T-helper 2 cell treated with Interferon-gamma antibody and Interleukin-4, amounts not matched to agents 5 μg/mL and 100 μg/mL, for 36 hours (primary cell): ENCODE data around the gene CYB5RL.
"Not testable (repeated sequence)": the region's sequence is repeated elsewhere in the genome, so short reads cannot be mapped to it uniquely, and the experiment has no call there.

Experiments
- DNase-seq: peaks from one replicate; pipeline ENCODE4 v3.0.0; 2021; ENCODE audit warnings: low spot score
- H3K27ac Mint-ChIP-seq: one replicate; pipeline ENCODE4 v1.8.0; 2021; ENCODE audit warnings: mild to moderate bottlenecking, mixed read lengths
- H3K27me3 Mint-ChIP-seq: one replicate; pipeline ENCODE4 v1.8.0; 2021; ENCODE audit warnings: low read depth, mixed read lengths
- H3K36me3 Mint-ChIP-seq: one replicate; pipeline ENCODE4 v1.8.0; 2021; ENCODE audit warnings: low read depth, mixed read lengths
- H3K4me1 Mint-ChIP-seq: one replicate; pipeline ENCODE4 v1.8.0; 2021; ENCODE audit warnings: low read depth, mixed read lengths
- H3K4me3 Mint-ChIP-seq: one replicate; pipeline ENCODE4 v1.8.0; 2022; ENCODE audit warnings: mild to moderate bottlenecking, moderate library complexity, mixed read lengths
- H3K9me3 Mint-ChIP-seq: one replicate; pipeline ENCODE4 v1.8.0; 2021; ENCODE audit warnings: mixed read lengths

The CYB5RL gene

DNA sequence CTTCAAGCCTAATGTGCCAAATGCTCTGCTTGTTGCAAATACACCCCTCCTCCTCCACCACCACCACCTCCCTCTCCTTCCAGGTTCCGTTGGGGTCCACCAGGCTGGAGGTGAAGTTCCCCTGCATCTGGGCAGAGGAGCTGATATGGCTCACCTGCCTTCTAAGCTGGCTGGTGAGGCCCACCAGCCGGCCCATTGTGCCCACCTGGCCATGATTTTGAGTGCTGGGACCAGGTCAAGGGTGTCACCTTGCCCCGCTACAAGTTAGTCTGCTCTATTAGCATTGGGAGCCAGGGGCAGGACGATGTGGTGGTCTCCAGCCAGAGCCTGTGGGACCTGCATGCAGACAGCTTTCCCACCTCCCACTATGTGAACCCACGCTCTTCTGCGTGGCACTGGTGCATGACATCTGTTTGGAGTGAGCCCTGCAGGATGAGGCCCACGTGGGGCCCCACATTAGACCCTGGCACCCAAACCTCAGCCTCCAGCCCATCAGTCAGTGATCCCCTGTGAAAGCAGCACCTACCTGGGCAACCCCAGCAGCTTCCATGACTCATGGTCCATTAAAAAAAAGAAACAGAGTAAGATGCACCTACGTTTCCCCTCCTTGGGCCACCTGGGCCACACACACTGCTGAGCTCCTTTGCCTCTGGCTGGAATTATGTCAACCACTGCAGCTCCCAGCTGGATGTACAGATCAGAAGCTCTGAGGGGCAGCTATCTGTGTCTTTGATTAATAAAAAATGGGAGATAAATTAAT, 31.4 kb downstream of the CYB5RL start:
- peaks cover 6% of the 10 kb centered on the region for H3K4me1 Mint-ChIP-seq
- no peak overlapping the region for H3K27ac Mint-ChIP-seq
- no peak for DNase-seq
- H3K9me3 Mint-ChIP-seq: no peaks in the 10 kb centered on the region
- no peak overlapping the region for H3K4me3 Mint-ChIP-seq
- no peaks in the 10 kb centered on the region for H3K27me3 Mint-ChIP-seq
- H3K36me3 Mint-ChIP-seq: no peaks in the 10 kb centered on the region

DNA sequence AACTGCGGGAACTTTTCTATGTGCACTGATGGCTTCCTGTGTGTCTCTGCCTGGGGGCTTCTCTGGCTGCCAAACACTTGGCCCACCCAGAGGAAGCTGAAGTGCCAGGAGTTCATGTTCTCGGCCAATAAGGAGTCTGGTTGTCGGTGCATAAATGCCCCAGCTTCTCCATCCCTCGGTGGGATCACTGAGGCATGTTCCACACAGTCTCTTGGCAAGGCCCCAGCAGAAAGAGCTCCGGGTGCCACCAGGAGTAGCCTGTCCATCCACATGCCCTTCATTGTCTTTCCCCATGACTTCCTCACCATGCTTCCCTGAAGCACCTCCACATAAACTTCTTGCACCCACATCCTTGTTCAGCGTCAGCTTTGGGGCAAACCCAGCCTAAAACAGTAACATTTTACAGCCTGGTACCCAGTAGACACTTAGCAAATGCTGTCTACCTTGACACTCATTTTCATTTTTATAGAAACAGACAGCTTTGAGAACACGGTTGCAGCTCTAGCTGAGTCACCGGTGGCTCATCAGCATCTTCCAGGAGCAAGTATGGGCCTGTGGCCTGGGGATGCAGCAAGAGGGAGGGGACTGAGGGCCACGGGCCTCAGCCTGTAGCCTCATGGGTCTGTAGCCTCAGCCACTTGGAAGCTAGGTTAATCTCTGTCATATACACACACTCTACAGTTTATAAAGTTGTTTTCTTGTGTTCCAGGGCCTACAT, 32.2 kb downstream of the CYB5RL start:
- no peaks in the 10 kb centered on the region for H3K27me3 Mint-ChIP-seq
- no peak overlapping the region for H3K27ac Mint-ChIP-seq
- H3K4me3 Mint-ChIP-seq: no peak overlapping the region

DNA sequence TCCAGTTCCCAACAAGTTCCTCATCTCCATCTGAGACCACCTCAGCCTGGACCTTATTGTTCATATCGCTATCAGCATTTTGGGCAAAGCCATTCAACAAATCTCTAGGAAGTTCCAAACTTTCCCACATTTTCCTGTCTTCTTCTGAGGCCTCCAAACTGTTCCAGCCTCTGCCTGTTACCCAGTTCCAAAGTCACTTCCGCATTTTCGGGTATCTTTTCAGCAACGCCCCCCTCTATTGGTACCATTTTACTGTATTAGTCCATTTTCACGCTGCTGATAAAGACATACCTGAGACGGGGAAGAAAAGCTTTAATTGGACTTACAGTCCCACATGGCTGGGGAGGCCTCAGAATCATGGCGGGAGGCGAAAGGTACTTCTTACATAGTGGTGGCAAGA, 33.5 kb downstream of the CYB5RL start:
- H3K27me3 Mint-ChIP-seq, H3K4me1 Mint-ChIP-seq, H3K36me3 Mint-ChIP-seq, H3K27ac Mint-ChIP-seq, H3K4me3 Mint-ChIP-seq, DNase-seq, H3K9me3 Mint-ChIP-seq: not testable (repeated sequence)

More for the DNA sequence above, 32.2 kb downstream of the CYB5RL start:
- Mint-ChIP-seq H3K9me3 (no peaks in the 10 kb centered on the region), H3K4me1 (peaks cover 5% of the 10 kb centered on the region), H3K36me3 (no peaks in the 10 kb centered on the region)
- no peak for DNase-seq

DNA sequence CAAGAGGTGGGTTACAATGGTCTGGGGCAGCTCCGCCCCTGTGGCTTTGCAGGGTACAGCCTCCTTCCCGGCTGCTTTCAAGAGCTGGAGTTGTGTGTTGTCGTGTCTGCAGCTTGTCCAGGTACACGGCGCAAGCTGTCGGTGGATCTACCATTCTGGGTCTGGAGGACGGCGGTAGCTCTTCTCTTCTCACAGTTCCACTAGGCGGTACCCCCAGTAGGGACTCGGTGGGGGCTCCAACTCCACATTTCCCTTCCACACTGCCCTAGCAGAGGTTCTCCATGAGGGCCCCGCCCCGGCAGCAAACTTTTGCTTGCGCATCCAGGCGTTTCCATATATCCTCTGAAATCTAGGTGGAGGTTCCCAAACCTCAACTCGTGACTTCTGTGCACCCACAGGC, 34.7 kb downstream of the CYB5RL start:
- no peak for DNase-seq
- Mint-ChIP-seq H3K9me3 (no peaks in the 10 kb centered on the region), H3K36me3 (no peaks in the 10 kb centered on the region), H3K4me1 (no peaks in the 10 kb centered on the region), H3K27ac (no peak overlapping the region), H3K4me3 (no peak overlapping the region), H3K27me3 (no peaks in the 10 kb centered on the region)

DNA sequence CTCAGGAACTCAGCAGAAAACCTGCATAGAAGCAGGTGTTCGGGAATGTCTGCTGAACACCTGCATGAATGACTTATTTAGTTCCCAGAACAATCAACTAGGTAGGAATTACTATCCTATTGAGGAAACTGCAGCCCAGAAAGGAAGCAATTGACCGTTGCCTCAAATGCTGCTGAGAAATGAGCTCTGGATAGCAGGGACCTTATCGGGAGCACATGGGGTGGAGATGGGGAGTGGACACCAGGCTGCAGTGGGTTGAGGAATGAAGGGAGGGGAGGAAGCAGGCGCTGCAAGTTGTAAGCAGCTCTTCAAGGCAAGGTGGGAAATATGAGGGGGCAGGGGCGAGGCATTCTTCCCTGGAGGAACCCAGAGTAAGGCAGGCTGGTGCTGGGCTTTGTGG, 36.3 kb downstream of the CYB5RL start:
- no peak for DNase-seq
- no peak overlapping the region for H3K4me3 Mint-ChIP-seq
- no peak overlapping the region for H3K27ac Mint-ChIP-seq
- H3K36me3 Mint-ChIP-seq: no peaks in the 10 kb centered on the region
- no peaks in the 10 kb centered on the region for H3K4me1 Mint-ChIP-seq
- no peaks in the 10 kb centered on the region for H3K9me3 Mint-ChIP-seq
- no peaks in the 10 kb centered on the region for H3K27me3 Mint-ChIP-seq

DNA sequence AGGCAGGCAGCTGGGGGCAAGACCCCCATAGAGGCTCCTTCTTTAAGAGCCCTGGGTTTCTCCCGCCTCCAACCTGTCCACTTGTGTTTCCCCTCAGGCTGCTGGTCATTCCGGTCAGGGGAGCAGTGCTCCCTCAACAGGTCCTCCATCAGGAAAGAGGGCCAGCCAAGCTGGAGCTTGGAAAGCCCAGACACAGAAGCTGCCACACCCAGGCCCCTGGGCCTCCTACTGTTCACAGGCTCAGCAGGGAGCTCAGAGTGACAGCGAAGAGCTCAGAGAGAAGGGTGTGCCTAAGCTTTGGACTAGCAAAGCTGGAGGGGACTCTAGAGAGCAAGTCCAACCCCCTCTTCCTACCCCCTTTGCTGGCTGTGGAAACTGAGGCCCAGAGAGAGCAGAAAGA, 36.8 kb downstream of the CYB5RL start:
- Mint-ChIP-seq H3K4me3 (no peak overlapping the region), H3K4me1 (no peaks in the 10 kb centered on the region), H3K36me3 (no peaks in the 10 kb centered on the region), H3K27ac (no peak overlapping the region), H3K27me3 (no peaks in the 10 kb centered on the region), H3K9me3 (no peaks in the 10 kb centered on the region)
- no peak for DNase-seq

DNA sequence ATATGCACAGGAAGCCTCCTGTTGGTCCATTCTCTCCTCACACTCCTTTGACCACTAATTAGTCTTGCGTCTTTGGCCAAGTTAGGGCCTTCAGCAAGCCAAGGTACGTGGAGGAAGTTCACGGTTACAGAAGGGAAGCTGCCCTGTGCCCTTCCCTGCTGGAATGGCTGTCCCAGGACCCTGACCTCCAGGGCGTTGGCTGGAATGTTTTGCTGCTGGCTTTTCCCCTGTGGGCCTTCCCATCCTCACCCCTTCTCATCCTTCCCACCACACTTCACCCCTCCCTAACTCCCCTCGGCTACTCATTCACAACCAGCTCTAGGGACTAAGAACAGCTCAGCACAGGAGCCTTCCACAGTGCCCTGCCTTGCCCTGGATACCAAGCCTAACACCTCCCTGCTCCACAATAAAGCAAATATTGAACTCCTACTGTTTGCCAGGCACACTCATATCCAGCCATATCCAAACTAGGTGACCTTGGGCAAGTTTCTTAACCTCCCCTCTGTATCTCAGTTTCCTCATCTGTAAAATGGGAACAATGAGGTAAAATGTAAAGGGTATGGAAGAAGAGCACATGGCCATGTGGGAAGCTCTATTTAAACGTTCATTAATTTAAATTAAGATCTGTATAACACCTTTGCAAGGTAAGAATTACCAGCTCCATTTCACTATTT, 38.2 kb downstream of the CYB5RL start:
- Mint-ChIP-seq H3K36me3 (no peaks in the 10 kb centered on the region), H3K27ac (no peak overlapping the region), H3K4me1 (no peaks in the 10 kb centered on the region), H3K9me3 (no peaks in the 10 kb centered on the region), H3K27me3 (no peaks in the 10 kb centered on the region), H3K4me3 (no peak overlapping the region)
- DNase-seq: no peak

DNA sequence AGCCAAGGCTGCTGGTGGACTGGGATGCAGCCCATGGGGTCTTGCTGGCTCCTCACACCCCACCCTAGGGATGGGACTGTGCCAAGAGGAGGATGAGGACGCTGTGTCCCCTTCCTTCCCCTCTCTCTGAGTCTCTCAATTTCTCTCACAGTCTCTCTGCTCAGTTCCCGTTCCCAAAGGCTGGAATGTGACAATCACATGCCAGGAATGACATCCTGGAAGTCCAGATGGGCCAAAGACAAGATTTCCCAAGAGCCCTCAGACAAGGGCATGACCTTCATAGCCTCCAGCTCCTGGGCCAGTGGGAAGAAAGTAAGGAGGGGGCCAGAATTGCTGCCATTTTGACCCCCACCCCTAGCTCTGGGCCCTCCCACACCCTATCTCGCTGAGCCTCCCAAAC, 39.5 kb downstream of the CYB5RL start:
- no peak for DNase-seq
- H3K9me3 Mint-ChIP-seq: no peaks in the 10 kb centered on the region
- H3K4me1 Mint-ChIP-seq: no peaks in the 10 kb centered on the region
- H3K27ac Mint-ChIP-seq: no peak overlapping the region
- H3K27me3 Mint-ChIP-seq: no peaks in the 10 kb centered on the region
- no peaks in the 10 kb centered on the region for H3K36me3 Mint-ChIP-seq
- no peak overlapping the region for H3K4me3 Mint-ChIP-seq

DNA sequence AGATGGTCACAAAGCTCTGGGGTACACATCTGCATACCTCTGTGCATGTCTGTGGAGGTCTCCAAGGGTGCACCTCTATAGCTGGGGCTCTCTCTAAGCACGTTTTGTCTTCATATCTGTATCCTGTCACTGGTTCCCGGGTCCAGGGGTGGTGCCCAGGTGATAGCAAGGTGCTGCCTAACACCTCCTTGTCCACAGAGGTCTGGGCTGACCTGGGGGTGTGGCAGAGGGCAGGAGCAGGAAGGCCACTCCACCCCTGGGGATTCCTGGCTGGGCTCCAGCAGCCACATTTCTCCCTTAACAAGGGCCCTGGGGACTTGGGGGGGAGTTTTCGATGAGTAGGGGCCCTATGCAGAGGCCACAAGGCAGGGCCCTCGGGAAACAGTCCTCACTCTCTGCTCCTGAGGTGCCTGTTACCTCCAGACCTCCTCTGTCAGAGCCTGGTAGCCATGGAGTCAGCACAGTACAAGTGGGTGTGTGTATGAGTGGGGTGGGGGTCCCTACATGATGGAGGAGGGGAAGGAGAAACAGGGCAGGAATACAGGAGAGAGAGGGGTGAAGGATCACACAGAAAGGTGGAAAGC, 40.0 kb downstream of the CYB5RL start:
- Mint-ChIP-seq H3K36me3 (no peaks in the 10 kb centered on the region), H3K4me3 (no peak overlapping the region), H3K9me3 (no peaks in the 10 kb centered on the region), H3K4me1 (no peaks in the 10 kb centered on the region), H3K27ac (no peak overlapping the region), H3K27me3 (no peaks in the 10 kb centered on the region)
- no peak for DNase-seq

DNA sequence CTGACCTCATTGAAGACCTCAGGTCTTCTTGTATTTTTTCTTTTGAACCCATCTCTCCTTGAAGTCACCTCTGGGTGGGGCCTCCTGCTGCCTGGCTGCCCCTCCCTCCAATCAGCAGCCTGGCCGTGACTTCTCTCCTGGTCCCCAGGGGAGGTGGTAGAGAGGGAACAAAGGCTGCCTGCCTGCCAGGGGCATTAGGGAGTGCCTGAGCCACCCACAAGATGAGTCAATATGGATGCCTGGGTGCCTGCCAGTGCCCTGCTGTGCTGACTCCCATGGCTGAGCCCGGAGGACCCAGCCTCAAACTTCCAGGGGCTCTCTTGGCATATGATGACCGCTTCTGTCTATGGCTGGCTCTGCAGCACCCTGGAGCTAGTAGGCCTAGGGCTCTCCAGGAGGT, 41.8 kb downstream of the CYB5RL start:
- no peaks in the 10 kb centered on the region for H3K9me3 Mint-ChIP-seq
- DNase-seq: no peak
- no peaks in the 10 kb centered on the region for H3K27me3 Mint-ChIP-seq
- H3K36me3 Mint-ChIP-seq: no peaks in the 10 kb centered on the region
- no peaks in the 10 kb centered on the region for H3K4me1 Mint-ChIP-seq
- no peak overlapping the region for H3K4me3 Mint-ChIP-seq
- no peak overlapping the region for H3K27ac Mint-ChIP-seq

DNA sequence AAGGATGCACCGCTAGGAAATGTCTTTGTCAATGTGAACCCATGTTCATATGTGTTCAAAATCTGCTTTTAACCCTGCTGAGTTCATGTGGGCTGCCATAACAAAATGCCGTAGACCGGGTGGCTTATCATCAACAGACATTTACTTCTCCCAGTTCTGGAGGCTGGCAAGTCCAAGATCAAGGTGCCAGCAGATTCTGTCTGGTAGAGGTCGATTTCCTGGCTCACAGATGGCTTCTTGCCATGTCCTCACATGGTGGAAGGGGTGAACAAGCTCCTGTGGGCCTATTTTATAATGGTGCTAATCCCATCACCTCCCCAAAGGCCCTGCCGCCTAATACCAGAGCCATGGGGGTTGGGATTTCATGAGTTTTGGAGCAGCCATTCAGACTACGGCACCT, 42.4 kb downstream of the CYB5RL start:
- no peak for DNase-seq

DNA sequence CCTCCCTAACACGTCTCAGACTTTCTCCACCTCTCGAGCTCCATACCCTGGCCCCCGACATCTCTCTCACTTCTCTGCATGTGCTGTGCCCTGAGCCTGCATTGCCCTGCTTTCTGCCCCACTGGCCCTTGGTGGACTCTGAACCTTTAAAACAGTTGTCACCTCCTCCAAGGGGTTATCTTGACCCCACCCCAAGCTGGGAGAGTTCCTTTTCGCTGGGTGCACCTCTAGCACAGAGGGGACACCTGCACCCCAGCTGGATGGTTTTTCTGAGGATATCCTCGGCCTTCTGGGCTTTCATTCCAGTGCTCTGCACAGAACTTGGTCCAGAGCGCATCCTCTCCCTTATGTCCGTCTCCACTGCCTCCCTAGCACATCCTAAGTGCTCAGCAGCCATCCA, 42.8 kb downstream of the CYB5RL start:
- no peaks in the 10 kb centered on the region for H3K27me3 Mint-ChIP-seq
- DNase-seq: no peak
- H3K4me1 Mint-ChIP-seq: no peaks in the 10 kb centered on the region
- H3K4me3 Mint-ChIP-seq: no peak overlapping the region
- H3K36me3 Mint-ChIP-seq: no peaks in the 10 kb centered on the region
- no peak overlapping the region for H3K27ac Mint-ChIP-seq
- H3K9me3 Mint-ChIP-seq: no peaks in the 10 kb centered on the region

More for the DNA sequence above, 42.4 kb downstream of the CYB5RL start:
- no peak overlapping the region for H3K27ac Mint-ChIP-seq
- no peaks in the 10 kb centered on the region for H3K4me1 Mint-ChIP-seq
- H3K36me3 Mint-ChIP-seq: no peaks in the 10 kb centered on the region
- no peaks in the 10 kb centered on the region for H3K27me3 Mint-ChIP-seq
- H3K4me3 Mint-ChIP-seq: no peak overlapping the region
- H3K9me3 Mint-ChIP-seq: no peaks in the 10 kb centered on the region

DNA sequence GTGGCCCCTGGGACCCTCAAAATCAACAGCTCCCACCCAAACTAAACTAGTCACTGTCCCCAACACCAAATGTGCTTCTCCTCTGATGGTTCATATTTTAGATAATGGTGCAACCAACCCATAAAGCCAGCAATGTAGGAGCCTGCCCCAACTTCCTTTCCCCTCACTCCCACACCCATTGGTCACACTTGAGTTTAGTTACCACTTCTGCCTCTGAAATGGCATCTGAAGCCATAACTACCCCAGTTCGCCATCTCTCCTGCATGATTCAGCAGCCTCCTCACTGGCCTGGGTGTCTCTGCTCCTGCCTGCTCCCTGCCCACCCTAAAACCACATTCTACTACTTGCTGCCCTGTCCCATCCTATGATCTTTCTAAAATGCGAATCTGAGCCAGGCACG, 43.6 kb downstream of the CYB5RL start:
- H3K4me1 Mint-ChIP-seq: no peaks in the 10 kb centered on the region
- DNase-seq: no peak
- H3K27me3 Mint-ChIP-seq: no peaks in the 10 kb centered on the region
- no peak overlapping the region for H3K4me3 Mint-ChIP-seq
- H3K27ac Mint-ChIP-seq: no peak overlapping the region
- no peaks in the 10 kb centered on the region for H3K36me3 Mint-ChIP-seq
- H3K9me3 Mint-ChIP-seq: no peaks in the 10 kb centered on the region
